GM06990 (cell line): ENCODE results near the gene KCNJ11.

ENCODE experiments used
- DNase-seq: peaks from one replicate; pipeline ENCODE4 v3.0.0-alpha.2; 2011; ENCODE audit not compliant: insufficient read length; ENCODE audit errors: extremely low read depth
- H3K27me3 ChIP-seq: replicated peaks from 2 replicates; pipeline ENCODE4 v1.6.0; 2011; ENCODE audit warnings: low read length; ENCODE audit not compliant: control insufficient read depth, insufficient read depth
- H3K36me3 ChIP-seq: 2 replicates; pipeline ENCODE4 v1.5.1; 2011; ENCODE audit warnings: low read length; ENCODE audit not compliant: control insufficient read depth, insufficient read depth
- H3K4me3 ChIP-seq: replicated peaks from 2 replicates; pipeline ENCODE4 v1.5.1; 2011; ENCODE audit warnings: low read depth, mild to moderate bottlenecking, control low read depth, low read length
- TF ChIP-seq, protein P1 (sequence below): IDR thresholded peaks from 2 replicates; pipeline ENCODE4 v1.5.1; 2011; ENCODE audit warnings: low read length, control low read depth, mild to moderate bottlenecking, inconsistent platforms; ENCODE audit not compliant: insufficient read depth, poor library complexity, severe bottlenecking

Gene KCNJ11

GRCh38 chr11:17394743-17395390 is 6.4 kb upstream of the KCNJ11 start:
- Histone ChIP-seq H3K4me3 (no peak overlapping the region), H3K27me3 (no peaks in the 10 kb centered on the region; the same call in 1 of the 2 replicates), H3K36me3 (no peaks in the 10 kb centered on the region)
- DNase-seq: no peak
- TF ChIP-seq, protein P1, sequence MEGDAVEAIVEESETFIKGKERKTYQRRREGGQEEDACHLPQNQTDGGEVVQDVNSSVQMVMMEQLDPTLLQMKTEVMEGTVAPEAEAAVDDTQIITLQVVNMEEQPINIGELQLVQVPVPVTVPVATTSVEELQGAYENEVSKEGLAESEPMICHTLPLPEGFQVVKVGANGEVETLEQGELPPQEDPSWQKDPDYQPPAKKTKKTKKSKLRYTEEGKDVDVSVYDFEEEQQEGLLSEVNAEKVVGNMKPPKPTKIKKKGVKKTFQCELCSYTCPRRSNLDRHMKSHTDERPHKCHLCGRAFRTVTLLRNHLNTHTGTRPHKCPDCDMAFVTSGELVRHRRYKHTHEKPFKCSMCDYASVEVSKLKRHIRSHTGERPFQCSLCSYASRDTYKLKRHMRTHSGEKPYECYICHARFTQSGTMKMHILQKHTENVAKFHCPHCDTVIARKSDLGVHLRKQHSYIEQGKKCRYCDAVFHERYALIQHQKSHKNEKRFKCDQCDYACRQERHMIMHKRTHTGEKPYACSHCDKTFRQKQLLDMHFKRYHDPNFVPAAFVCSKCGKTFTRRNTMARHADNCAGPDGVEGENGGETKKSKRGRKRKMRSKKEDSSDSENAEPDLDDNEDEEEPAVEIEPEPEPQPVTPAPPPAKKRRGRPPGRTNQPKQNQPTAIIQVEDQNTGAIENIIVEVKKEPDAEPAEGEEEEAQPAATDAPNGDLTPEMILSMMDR: peak; percentile 2

DNA sequence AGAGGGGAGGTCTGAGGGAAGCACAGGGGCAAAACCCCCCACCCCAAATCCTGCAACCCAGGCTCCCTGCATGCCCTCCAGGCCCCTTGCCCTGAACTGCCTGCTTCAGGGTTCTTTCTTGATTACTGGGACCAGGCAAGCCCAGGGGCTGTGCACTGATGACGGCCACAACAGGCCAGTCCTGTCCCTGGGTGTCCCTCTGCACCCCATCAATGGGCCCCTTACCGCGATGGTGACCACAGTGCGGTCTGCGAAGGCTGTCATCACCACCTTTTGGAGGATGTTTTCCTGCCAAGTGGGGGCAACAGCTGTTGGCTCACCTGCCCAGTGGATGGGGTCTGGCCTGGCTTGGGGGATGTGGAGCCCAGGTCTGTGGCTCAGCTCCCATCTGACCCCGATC is 5.0 kb upstream of the KCNJ11 start:
- no peak for DNase-seq
- Histone ChIP-seq H3K36me3 (no peaks in the 10 kb centered on the region), H3K4me3 (no peak overlapping the region), H3K27me3 (no peaks in the 10 kb centered on the region; the same call in 1 of the 2 replicates)
- TF ChIP-seq, protein P1: no peak

- DNase-seq: no peak
- Histone ChIP-seq H3K27me3 (no peaks in the 10 kb centered on the region; the same call in 1 of the 2 replicates), H3K4me3 (no peak overlapping the region), H3K36me3 (no peaks in the 10 kb centered on the region)
- TF ChIP-seq, protein P1: no peak
These were observed 4.4 kb upstream of the KCNJ11 start for GRCh38 chr11:17392872-17393271.

DNA sequence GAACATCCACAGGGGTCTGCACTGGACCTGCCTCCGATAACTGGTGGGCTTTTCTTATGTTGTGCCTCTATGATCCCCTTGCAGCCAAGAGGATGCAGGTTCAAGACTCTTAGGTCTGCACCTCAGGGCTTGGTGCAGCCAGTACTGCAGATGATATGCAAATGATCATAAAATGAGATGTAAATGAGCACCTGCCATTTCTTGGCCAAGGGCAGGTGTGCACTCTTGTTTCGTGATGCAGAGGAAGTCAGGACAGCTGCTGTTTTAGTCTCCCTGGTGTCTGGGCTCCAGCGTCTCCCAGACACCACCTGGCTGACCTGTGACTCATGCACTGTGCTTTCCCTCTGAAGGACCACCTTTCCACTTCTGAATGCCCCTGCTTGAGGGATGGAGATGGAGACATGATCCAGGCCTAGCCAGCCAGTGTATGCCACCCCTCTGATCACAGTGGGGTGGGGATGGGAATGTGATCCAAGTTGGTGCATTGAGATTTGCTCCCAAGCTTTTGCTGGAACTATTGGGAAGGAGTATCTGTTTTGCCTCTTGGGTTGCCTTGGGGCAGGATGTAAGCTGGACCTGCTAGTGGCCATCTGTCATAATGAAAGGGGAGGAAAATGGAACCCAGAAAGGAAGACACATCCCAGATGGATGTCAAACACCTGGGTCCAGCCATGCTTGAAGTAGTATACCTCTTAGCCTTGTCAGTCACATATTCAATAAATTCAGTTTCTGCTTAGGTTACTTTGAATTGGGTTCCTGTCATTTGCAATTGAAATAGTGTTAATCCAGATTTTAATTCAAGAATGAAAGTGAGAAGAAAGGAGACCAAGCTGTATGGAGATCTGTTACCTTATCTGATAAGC is 3.3 kb upstream of the KCNJ11 start:
- no peaks in the 10 kb centered on the region; the same call in 1 of the 2 replicates for H3K27me3 ChIP-seq
- no peaks in the 10 kb centered on the region for H3K36me3 ChIP-seq
- TF ChIP-seq, protein P1: no peak
- H3K4me3 ChIP-seq: no peak overlapping the region
- no peak for DNase-seq

DNA sequence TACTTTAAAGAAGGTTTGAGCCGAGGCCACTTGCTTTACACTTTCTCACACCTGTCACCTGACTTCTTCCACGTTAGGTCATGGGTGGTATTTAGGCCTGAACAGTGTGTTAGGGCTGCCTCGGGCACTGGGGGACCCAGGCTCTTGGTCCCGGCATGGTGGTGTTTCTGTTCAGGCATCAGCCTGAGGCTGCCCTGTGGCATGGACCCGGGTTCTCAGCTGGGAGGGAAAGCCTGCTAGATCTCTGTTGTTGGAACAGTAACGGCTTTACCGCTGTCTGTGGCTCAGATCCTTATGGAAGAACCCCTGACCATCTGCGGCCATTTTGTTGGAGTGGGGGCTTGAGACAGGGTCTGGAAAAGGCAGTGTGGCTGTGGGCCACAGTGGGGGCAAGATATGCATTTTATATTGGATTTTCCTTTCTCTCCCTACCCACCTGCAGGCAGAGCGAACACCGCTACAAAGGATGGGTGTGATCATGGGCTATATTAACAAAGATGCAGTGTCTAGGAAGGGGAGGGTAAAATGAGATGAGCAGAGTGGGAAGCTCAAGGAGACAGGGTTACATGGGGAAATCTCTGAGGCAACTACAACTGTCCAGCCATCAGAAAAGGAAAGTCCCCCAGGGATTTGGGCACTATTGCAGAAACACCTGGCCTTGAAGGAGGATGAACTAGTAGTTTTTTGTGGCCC is 1.6 kb upstream of the KCNJ11 start:
- H3K36me3 ChIP-seq: no peaks in the 10 kb centered on the region

More for the DNA sequence above, 1.6 kb upstream of the KCNJ11 start:
- DNase-seq: no peak
- TF ChIP-seq, protein P1: no peak
- Histone ChIP-seq H3K4me3 (no peak overlapping the region), H3K27me3 (no peaks in the 10 kb centered on the region; the same call in 1 of the 2 replicates)
